NOMO-1 treated with dmso at 0.1 percent for 144 hours (cell line): ENCODE data around the gene FAM168A.

Experiments
- DNase-seq: peaks from one replicate; lab custom pipeline; 2025; ENCODE audit not compliant: unreplicated experiment; lab: John Stamatoyannopoulos, UW

FAM168A gene

DNA sequence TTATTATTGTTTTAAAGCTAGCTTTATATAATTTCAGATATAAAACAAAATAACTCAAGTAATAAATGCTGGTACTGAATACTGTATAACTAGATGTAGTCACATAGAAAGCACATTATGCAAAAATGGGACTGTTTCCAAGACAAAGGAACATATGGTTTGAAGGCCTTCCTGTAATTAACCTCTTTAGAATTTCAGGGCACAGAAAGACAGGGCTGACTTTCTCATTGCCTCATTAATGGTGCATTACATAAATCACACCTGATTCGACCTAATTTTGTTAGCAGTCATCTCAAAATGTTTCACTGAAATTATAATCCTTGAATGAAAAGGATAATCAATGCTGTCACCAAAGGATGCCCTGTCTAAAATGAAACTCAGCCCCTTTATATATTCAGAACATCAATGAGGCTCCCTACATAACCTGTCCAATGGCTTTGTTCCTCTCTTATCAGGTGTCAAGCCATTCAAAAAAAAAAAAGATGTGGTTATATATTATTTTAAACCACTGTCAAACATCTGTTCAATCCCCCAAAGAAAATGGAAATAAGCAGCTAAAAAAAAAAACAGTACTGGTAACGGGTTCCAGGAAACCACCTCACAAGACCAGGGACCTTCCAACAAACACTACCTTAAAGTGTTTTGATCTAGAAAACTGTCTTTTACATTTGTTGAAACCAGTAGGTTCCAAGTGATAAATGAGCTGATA is 77.4 kb downstream of the FAM168A start:
- DNase-seq, result no peak

DNA sequence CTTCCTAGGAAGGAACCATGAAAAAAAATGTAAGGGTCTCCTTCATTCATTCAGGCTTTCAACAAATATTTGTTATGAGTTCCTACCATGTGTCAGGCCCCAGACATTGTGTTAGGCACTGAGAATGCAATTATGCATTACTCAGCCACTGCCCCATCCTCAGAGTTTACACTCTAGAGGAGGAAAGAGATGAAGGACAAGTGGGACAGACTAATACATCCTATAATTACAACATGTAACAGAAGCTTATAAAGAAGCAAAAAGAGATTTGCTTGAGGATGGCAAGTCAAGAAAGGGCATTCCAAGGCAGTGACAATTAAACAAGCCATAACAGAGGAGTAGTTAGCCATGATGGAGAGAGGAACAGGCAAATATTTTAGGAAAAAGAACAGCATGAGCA is 78.6 kb downstream of the FAM168A start:
- no peak for DNase-seq

DNA sequence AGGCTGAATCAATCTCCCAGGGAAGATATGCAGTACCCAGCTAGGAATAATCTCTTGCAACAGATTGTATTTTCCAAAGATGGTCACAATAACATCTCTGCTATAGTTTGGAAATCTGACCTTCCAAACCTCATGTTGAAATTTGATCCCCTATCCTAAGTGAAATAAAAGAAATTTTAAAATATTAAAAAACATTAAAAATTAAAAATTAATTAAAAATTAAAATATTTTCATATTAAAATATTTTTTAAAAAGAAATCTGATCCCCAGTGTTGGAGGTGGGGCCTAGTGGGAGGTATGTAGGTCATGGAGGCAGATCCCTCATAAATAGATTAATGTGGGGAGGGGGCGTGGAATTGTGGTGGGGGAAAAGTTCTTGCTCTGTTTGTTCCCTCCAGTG is 79.7 kb downstream of the FAM168A start:
- DNase-seq, result no peak

DNA sequence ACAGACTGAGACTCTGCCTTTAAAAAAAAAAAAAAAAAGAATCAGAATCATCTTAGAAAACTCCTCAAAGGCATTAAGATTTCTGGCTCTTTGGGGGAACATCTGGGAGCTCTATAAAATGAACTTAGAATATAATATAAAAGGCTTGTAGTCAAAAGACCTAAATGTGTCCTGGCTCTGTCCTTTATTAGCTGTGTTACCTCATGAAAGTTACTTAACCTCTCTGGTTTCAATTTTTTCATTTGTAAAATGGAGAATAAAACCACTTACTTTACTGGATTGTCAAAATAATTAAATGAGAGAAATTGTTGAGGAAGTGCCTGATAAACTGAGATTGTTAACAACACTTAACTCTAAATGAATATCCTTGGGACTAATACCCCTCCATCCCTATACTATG is 81.8 kb downstream of the FAM168A start:
- DNase-seq, result no peak

DNA sequence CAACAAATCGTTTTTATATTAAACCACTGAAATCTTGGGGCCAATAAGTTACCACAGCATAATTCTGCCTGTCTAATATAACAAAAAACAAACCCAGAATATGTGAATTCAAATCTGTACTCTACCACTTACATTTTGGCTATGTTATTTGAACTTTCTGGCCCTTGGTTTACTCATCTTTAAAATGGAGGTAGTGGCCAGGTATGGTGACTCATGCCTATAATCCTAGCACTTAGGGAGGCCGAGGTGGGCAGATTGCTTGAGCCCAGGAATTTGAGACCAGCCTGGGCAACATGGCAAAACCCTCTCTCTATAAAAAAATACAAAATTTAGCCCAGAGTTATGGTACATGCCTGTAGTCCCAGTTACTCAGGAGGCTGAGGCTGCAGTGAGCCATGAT is 84.2 kb downstream of the FAM168A start:
- no peak for DNase-seq

DNA sequence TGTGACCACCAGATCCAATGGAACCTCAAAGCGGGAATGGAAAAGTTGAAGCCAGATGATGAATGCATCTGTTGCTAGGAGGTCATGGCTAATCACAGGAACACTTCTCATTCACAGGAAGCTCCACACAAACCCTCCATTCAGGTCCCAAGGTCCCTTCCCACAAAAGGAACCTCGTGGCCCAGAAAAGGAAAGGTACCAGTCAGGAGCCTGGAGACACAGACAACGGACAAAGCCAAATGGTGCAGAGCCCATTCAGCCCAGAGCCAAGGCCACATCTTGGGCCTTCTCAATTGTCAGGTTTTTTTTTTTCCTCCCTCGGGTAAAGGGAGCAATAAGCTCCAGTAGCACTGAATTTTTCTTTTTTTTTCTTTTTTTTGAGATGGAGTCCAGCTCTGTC is 87.0 kb downstream of the FAM168A start:
- DNase-seq, result no peak

DNA sequence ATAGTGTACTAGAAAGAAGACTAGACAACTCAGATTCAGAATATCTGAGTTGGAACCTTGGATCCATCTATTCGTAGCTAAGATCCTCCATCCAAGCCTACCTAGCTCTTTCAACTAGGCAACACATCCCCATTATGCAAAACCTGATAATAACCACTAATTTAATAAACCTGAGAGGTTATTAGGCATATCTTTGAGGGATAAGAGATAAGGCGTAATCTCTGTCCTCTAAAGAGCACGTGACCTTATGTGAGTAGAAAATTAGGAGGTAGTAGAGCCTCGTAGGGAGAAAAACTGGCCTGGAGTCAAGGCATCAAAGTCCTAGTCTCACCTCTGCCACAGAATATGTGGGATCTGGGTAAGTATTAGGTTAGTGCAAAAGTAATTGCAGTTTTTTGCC is 87.8 kb downstream of the FAM168A start:
- no peak for DNase-seq

DNA sequence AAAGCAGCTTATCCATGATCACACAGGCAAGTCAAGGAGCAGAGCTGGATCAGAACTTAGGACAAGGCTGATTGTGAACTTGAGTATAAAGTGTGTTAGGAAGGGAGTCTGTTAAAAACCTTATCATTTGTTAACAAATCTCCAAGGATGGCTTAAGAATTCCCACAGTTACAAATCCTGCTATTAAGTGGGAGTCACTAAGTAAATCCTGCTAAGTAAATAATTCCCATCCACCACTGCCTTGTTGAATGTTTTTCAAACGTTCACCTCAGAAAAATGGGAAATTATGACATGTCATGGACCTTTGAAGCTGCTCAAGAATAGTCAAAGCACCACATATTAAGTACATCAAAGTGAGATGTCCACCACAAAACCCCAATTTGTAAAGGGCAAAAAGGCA is 88.7 kb downstream of the FAM168A start:
- no peak for DNase-seq

DNA sequence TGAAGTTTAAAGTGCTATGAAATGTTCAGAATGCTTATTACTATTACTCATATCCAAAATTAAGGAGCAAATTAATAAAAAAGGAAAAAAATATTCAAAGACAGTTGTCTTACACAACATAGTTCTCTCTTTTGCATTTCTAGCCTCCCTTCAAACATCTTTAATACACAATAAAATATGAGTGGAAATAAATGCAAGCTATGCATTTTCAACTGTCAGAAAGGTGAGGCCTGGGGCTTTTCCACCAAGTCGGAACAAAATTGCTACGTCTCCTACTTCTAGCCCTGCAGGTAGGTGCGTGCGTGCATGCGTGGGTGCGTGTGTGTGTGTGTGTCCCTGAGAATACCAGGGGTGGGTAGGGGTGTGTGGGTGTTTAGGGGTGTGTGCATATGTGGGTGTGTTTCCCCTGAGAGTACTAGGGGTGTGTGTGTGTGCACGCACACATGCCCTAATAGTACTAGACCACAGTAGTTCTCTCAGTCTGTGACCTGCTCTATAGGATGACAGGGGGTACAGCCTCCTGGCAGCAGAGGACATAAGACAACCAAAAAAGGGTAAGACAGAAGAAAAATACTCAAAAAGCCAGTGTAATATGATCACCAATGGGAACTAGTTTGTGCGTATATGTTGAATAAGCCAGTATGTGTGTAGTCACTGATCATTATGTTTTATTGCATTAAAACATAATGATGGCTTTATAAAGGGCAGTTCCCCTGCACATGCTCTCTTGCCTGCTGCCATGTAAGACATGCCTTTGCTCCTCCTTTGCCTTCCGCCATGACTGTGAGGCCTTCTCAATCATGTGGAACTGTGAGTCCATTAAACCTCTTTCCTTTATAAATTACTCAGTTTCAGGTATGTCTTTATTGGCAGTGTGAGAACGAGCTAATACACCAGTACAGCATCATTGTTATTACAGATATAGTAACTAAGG is 89.4 kb downstream of the FAM168A start:
- no peak for DNase-seq

DNA sequence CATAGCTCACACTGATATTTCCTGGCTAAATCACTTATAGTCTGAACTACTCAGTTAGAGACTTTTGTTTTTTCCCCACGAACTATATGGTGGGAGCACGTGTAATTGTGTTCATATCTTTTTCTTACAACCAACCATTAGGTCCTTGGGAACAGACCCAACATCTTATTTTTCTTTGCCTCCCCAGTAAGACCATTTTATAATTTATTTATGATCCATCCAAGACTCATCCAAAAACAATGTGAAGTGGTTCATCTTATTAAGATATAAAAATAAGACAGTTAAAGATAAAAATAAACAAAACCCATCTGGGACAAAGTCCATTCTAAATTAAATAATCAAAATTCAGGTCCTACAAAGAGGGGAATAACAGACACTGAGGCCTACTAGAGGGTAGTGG is 90.8 kb downstream of the FAM168A start:
- DNase-seq, result no peak

DNA sequence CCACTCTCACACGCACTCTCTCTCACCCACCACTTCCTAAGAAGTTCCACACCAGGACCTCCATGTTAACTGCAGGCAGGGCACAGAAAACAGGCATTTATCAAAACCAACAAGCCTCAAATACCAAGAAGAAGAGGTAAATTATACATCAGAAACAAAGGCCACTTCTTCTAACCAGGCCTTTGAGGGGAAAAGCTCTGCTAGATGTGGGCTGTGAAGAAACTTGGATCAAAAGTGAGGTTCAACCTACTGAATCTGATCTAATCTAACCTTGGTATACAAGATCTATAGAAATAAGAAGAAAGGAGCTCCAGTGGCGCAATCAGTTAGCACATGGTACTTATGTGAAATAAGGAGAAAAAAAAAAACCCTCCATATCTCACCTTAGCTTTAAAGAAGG is 91.9 kb downstream of the FAM168A start:
- no peak for DNase-seq

DNA sequence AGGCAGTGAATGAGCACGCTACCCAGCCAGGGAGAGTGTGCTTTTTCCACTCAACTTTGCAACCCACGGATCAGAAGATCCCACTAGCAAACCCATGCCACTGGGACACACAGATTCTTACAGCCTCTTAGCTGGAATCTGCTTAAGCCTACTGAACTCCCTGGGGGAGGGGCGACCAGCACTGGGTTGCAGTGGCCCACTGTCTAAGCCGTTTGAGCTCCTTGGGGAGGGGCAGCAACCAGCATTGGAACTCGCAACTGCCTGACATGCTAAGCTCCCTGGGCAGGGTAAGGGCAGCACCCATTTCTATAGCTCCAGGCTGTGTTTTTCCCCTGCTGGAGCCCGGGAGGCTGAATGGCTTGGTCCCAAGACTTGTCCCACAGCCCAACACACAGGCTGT is 99.6 kb downstream of the FAM168A start:
- no peak for DNase-seq

DNA sequence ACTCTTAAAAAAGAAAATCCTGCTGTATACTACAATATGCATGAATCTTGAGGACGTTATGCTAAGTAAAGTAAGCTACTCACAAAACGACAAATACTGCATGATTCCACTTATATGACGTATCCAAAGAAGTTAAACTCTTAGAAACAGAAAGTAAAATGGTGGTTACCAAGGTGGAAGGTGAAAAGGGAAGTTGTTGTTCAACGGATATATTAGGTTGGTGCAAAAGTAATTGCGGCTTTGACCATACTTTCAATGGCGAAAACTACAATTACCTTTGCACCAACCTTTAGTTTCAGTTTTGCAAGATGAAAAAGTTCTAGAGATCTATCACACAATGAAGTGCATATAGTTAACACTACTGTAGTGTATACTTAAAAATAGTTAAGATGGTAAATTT is 101.8 kb downstream of the FAM168A start:
- DNase-seq, result no peak

DNA sequence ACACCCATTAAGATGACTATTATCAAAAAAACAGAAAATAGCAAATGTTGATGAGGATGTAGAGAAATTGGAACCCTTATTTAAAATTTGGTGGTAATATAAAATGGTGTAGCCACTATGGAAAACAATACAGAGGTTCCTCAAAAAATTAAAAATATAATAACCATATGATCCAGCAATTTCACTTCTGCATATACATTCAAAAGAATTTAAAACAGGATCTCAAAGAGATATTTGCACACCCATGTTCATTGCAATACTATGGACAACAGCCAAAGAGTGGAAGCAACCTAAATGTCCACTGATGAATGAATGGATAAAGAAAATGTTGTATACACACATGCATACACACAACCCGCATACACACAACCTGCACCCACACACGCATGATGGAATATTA is 102.2 kb downstream of the FAM168A start:
- no peak for DNase-seq

DNA sequence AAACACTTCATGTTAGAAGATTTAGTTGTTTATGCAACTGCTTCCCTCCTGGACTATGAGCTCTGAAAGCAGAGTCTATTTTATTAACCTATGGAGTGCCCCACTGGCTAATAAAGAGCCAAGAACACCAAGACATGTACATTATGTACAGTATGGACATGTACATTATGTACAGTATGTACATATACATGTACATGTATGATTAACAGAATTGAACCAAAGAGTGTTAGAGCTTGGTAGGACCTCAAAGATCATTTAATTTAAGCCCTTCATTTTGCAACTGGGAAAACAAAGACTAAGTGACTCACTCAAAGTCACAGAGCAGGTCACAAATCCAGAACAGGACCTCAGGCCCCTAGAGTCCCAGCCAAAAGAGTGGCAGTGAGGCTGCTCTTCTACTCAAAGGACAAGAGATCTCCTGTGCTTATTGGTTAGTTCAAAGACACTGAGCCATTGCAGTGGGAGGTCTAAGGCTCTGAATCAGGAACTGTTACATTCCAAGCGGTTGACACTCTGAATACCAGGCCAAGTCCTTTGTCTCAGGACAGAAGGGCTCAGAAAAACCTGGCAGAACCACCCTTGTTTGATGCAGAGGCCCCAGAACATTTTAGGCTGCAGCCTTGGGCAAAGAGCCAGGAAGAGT is 103.8 kb downstream of the FAM168A start:
- DNase-seq, result no peak

DNA sequence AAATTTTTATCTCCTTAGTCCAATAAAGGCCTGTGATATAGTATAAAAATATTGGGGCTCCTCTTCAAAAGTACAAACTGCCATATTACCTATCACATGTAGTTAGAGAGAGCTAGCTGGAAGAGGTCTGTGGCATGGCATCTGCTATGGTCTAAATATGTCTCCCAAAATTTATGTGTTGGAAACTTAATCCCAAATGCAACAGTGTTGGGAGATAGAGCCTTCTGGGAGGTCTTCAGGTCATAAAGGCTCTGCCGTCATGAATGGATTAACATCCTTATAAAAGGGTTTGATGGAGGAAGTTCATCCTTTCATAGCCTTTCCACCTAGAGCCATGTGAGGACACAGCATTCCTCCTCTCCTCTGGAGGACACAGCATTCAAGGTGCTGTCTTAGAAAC is 116.3 kb downstream of the FAM168A start:
- DNase-seq, result no peak

DNA sequence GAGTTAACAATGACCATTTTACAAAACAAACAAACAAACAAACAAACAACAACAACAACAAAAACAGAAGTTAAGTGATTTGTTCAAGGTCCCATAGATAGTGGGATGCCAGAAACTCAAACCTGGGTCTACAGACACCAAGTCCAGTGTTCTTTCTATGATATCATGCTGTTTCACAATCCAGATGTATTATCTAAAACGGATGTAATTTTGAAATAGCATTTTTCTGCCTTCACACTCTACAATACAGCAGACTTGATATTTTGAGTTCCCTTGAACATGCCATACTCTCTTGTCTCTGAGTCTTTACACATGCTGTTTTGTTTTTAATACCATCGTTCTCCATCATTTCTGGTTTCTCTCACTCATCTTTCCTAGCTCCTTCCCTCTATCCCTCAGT is 117.2 kb downstream of the FAM168A start:
- no peak for DNase-seq

DNA sequence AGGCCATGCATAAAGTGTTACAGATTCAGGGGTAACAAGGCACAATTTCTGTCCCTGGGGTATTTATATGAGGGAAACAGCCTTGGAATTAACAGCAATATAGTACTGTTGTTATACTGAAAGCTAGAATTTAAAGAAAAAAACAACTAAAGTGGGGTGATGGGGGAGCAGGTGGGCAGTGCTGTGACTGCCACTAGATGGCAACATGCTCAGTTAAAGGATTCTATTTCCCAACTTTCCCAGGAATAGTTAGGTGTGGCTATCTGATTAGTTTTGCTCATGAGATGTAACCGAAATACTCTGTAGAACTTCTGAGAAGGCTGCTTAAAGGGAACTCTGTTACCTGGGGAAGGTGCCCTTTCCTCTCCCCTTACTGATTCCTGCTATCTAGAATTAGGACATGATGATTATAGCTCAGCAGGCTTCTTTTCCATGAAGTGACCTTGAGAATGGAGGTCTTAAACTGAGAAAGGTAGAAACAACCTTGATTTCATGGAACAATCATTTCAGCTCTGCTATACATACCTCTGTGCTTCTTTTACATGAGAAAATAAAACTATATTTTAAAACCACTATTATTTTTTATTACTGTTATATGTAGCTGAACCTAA is 119.1 kb downstream of the FAM168A start:
- DNase-seq, result no peak

DNA sequence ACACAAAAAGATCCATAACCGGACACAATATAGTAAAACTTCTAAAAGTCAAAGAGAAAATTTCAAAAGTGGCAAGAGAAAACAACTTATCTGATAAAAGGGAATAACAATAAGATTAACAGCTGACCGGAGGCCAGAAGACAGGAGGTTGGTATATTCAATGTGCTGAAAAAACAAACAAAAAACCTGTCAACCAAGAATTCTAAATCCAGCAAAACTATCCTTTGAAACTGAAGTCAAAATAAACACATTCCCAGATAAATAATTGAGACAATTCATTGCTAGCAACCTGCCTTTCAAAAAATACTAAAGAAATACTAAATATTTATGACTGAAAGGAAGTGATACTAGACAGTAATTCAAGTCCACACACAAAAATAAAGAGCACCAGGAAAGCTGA is 120.4 kb downstream of the FAM168A start:
- no peak for DNase-seq

DNA sequence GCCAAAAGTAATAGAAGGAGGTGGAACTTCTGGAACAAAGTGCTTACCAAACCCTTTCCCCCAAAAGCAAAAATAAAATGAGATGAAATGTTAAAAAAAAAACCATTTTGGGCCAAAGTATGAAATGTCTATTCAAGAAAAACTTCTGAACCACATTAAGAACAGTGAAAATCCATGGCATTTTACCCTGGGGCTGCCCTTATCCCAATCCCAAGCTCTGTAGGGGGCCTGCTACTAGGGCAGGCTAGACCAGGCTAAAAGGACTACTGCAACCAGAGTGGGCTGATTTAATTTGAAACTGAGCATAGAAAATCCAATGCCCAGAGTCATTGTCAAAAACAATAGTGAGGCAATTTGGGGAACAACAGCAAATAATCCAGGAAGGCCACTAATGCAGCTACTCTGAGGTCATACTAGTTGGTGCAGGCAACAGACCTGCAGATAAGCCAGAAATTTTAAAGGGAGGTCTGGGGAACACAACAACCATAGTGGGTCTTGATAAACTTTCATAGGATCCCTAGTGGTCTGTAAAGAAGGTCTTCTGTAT is 122.3 kb downstream of the FAM168A start:
- DNase-seq, result no peak

DNA sequence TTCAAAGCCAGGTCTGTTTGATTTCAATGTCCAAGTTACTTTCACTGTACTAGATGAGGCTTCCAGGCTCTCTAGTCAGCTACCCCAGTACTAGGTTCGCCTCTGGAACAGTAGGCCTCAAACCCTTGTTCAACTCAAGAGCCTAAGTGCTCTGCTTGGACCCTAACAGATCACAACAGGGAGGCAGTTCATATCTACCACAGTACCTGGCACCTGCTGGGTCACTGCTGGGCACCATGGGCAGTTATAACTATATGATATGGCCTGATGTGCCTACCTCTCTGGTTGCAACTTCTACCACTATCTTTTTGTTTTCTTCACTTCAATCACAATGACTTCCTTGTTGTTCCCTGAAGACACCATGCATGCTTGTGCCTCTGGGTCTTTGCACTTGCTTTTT is 124.7 kb downstream of the FAM168A start:
- DNase-seq, result no peak
